Measurements from ENCODE around the gene TMEM225B. TPM values are rescaled to one million over a fixed set of nuclear protein-coding genes. Genes with fewer than 3 reads are reported as not detected.

The TMEM225B gene
- total RNA-seq, 1 experiment from 2014 or later: 0.31 TPM

GRCh38 chr7:99554939-99555338 is 43.1 kb upstream of the TMEM225B start:
- Histone ChIP-seq H3K4me1 (ENCODE audit: control insufficient read depth, insufficient read depth, low read length) (peaks cover 5% of the 10 kb centered on the region; the same call in 1 of the 2 replicates), H3K4me3 (ENCODE audit: low read depth in 2 of 2, low read length in 2 of 2) (no peak overlapping the region), H3K27ac (ENCODE audit: low read length) (no peak overlapping the region), H3K36me3 (ENCODE audit: control insufficient read depth, insufficient read depth, low read length) (peaks cover 6% of the 10 kb centered on the region), H3K27me3 (ENCODE audit: control insufficient read depth, insufficient read depth, low read length) (no peaks in the 10 kb centered on the region), H3K9me3 (ENCODE audit: control insufficient read depth, insufficient read depth, low read depth, low read length) (no peaks in the 10 kb centered on the region)
- ATAC-seq (no peak), DNase-seq (ENCODE audit: low read depth, low spot score) (no peak)
- BruUV-seq (replicated peaks): no TSS peak
- in situ Hi-C loops (cut with HindIII; ENCODE audit: low pct_unique_long_range_greater_than_20kb, low sequenced_read_pairs) (no loop called here), intact Hi-C loops (cut with micrococcal nuclease; ENCODE audit: unreplicated experiment) (loop anchor here (10.0 kb wide), 1 partner anchor 50 kb away; the partner anchor contains the start of genes ZKSCAN5 and ZNF394)
- ChIA-PET CTCF (no interaction called here), POLR2A (no interaction called here)
- TF ChIP-seq POLR2AphosphoS5 (IDR thresholded peaks at IDR 0.05; ENCODE audit: low read depth, low read length): no peak
- no peak for TF ChIP-seq REST (IDR thresholded peaks at IDR 0.05; ENCODE audit: insufficient read depth in 1 of 2, low read depth in 2 of 2, low read length in 1 of 2)
- TF ChIP-seq SIN3A (IDR thresholded peaks at IDR 0.05; ENCODE audit: borderline replicate concordance, insufficient read depth, low read depth, low read length): no peak
- no peak for TF ChIP-seq TCF7L2 (IDR thresholded peaks at IDR 0.05; ENCODE audit: low read depth, low read length)
- TF ChIP-seq CTCF (IDR thresholded peaks at IDR 0.05): no peak

GRCh38 chr7:99557196-99557607 is 40.9 kb upstream of the TMEM225B start:
- CTCF ChIA-PET: no interaction called here

More at GRCh38 chr7:99557196-99557607, 40.9 kb upstream of the TMEM225B start:
- BruUV-seq (replicated peaks): no TSS peak
- Histone ChIP-seq H3K4me1 (ENCODE audit: control insufficient read depth, insufficient read depth, low read length) (peaks cover 16% of the 10 kb centered on the region), H3K4me3 (ENCODE audit: low read depth in 2 of 2, low read length in 2 of 2) (peak overlapping the region; percentile 68 to 89), H3K27me3 (ENCODE audit: control insufficient read depth, insufficient read depth, low read length) (no peaks in the 10 kb centered on the region), H3K27ac (ENCODE audit: low read length) (peak overlapping the region; percentile 93), H3K9me3 (ENCODE audit: control insufficient read depth, insufficient read depth, low read depth, low read length) (no peaks in the 10 kb centered on the region), H3K36me3 (ENCODE audit: control insufficient read depth, insufficient read depth, low read length) (peaks cover 12% of the 10 kb centered on the region)
- ATAC-seq: no peak
- POLR2A ChIA-PET: interaction anchor here (1.8 kb wide), 1 partner anchor 52 kb away, joined by 8 read pairs; the partner anchor contains the start of gene ZKSCAN5
- in situ Hi-C loops (cut with HindIII; ENCODE audit: low pct_unique_long_range_greater_than_20kb, low sequenced_read_pairs) (no loop called here), intact Hi-C loops (cut with micrococcal nuclease; ENCODE audit: unreplicated experiment) (loop anchor here (10.0 kb wide), 1 partner anchor 52 kb away; the partner anchor contains the start of genes ZKSCAN5 and ZNF394)
- no peak for TF ChIP-seq SIN3A (IDR thresholded peaks at IDR 0.05; ENCODE audit: borderline replicate concordance, insufficient read depth, low read depth, low read length)
- TF ChIP-seq REST (IDR thresholded peaks at IDR 0.05; ENCODE audit: insufficient read depth in 1 of 2, low read depth in 2 of 2, low read length in 1 of 2): peak in 1 of 2 experiments; percentile 69; a peak in 2 of 4 replicates
- no peak for DNase-seq (ENCODE audit: low read depth, low spot score)

Data from Panc1 (cell line).